Endothelial cell of umbilical vein (primary cell): ENCODE results near the gene TEF. TPM values are rescaled to one million over a fixed set of nuclear protein-coding genes. Genes with fewer than 3 reads are reported as not detected.
A peak's percentile ranks its signal among the peaks of the same experiment; 100 is the strongest.

Experiments used
- BruUV-seq: library from RNA; stranded (reverse); fragments of 400-500 nt; replicated peaks from 2 replicates; lab custom pipeline; 2021; lab: Mats Ljungman, UMichigan
- CTCF ChIA-PET: fragments of 300-600, 350-600 bp; sonication (Branson Sonifier 250); formaldehyde crosslinking; loops from one replicate; lab custom pipeline; 2021; ENCODE audit warnings: antibody characterized with exemption, inconsistent platforms; lab: Charles Lee
- POLR2A ChIA-PET: fragments of 300-600, 350-600 bp; sonication (Branson Sonifier 250); formaldehyde crosslinking; loops from one replicate; lab custom pipeline; 2021; ENCODE audit warnings: antibody characterized with exemption, inconsistent platforms; lab: Charles Lee
- DNase-seq: peaks from one replicate; pipeline ENCODE4 v3.0.0-alpha.2; 2011; ENCODE audit warnings: low read depth, low spot score
- FAIRE-seq: peaks from 2 replicates; lab custom pipeline; 2011; peaks lifted over from hg19 to GRCh38; lab: Jason Lieb, UNC
- H2AFZ ChIP-seq: 2 replicates; pipeline ENCODE4 v1.6.0; 2012; ENCODE audit warnings: low read depth, low read length, control low read depth, inconsistent platforms
- H3K27ac ChIP-seq: 2 replicates; pipeline ENCODE4 v1.5.1; 2011; ENCODE audit warnings: low read depth, mild to moderate bottlenecking, control low read depth, low read length, moderate library complexity; ENCODE audit not compliant: insufficient read depth
- H3K27me3 ChIP-seq, 2 experiments: 2 replicates each; pipeline versions ENCODE4 v1.6.0 to v1.6.1; 2011; ENCODE audit warnings: low read length in 2 of 2, mixed read lengths in 1 of 2; ENCODE audit not compliant: control insufficient read depth in 2 of 2, insufficient read depth in 2 of 2
- H3K36me3 ChIP-seq, 2 experiments: 2 replicates in 1 of 2; 3 replicates in 1 of 2; pipeline ENCODE4 v1.5.1; 2011; ENCODE audit warnings: low read length in 2 of 2, mild to moderate bottlenecking in 1 of 2, moderate library complexity in 1 of 2; ENCODE audit not compliant: control insufficient read depth in 2 of 2, insufficient read depth in 2 of 2; ENCODE audit errors: extremely low read depth in 1 of 2
- H3K4me1 ChIP-seq: 3 replicates; pipeline ENCODE4 v1.5.1; 2011; ENCODE audit warnings: mild to moderate bottlenecking, low read length; ENCODE audit not compliant: control insufficient read depth, insufficient read depth; ENCODE audit errors: extremely low read depth
- H3K4me2 ChIP-seq: 2 replicates; pipeline ENCODE4 v1.6.1; 2011; ENCODE audit warnings: low read length, control low read depth, mixed read lengths; ENCODE audit not compliant: insufficient read depth
- H3K4me3 ChIP-seq, 3 experiments: fragments of 200-600 bp in 1 of 3; sonication (generic), shearing (Covaris generic) in 1 of 3; replicated peaks in 1 of 3; 2 replicates each; pipeline ENCODE4 v1.5.1; 2011 to 2016; ENCODE audit warnings: control low read depth in 3 of 3, low read length in 3 of 3, mild to moderate bottlenecking in 2 of 3, inconsistent platforms in 1 of 3, low read depth in 1 of 3, moderate library complexity in 1 of 3; ENCODE audit not compliant: insufficient read depth in 1 of 3
- H3K79me2 ChIP-seq: 2 replicates; pipeline ENCODE4 v1.6.0; 2012; ENCODE audit warnings: low read length, inconsistent platforms; ENCODE audit not compliant: control insufficient read depth, insufficient read depth
- H3K9ac ChIP-seq: replicated peaks from 2 replicates; pipeline ENCODE3; 2011; ENCODE audit warnings: low read length, control low read depth; ENCODE audit not compliant: insufficient read depth; ENCODE audit errors: extremely low read depth
- H3K9me1 ChIP-seq: replicated peaks from 3 replicates; pipeline ENCODE4 v1.6.0; 2011; ENCODE audit warnings: mild to moderate bottlenecking, low read length; ENCODE audit not compliant: control insufficient read depth, insufficient read depth; ENCODE audit errors: extremely low read depth
- H3K9me3 ChIP-seq: replicated peaks from 2 replicates; pipeline ENCODE4 v1.5.1; 2012; ENCODE audit warnings: low read length, inconsistent platforms; ENCODE audit not compliant: control insufficient read depth, insufficient read depth
- H4K20me1 ChIP-seq: replicated peaks from 2 replicates; pipeline ENCODE3; 2011; ENCODE audit warnings: mild to moderate bottlenecking, low read length; ENCODE audit not compliant: control insufficient read depth, insufficient read depth; ENCODE audit errors: extremely low read depth
- POLR2A ChIP-seq: IDR thresholded peaks from 2 replicates; pipeline ENCODE4 v1.6.1; 2012; ENCODE audit warnings: low read depth, mild to moderate bottlenecking, control low read depth, low read length
- dilution Hi-C: fragments of 300-500 bp; cut with MboI; formaldehyde crosslinking; loops from one replicate; pipeline ENCODE4 v1.15.0; 2019; ENCODE audit warnings: low sequenced_read_pairs; ENCODE audit not compliant: extremely low pct_ligation_motif_present
- intact Hi-C: fragments of 100-400 bp; cut with micrococcal nuclease; formaldehyde crosslinking; loops from one replicate; pipeline ENCODE4 v1.10.0; 2022
- polyA plus RNA-seq, 4 experiments: library from polyadenylated mRNA; depleted of rRNA in 3 of 4; stranded (reverse) in 3 of 4; unstranded in 1 of 4; fragments of >200 nt; gene quantifications; 2 replicates each; pipeline versions ENCODE4 v1.2.1 to v1.2.3, GENCODE V29; 2011 to 2012; ENCODE audit warnings: missing spikeins in 1 of 4
- total RNA-seq: library from RNA; stranded (reverse); gene quantifications from 2 replicates; pipeline ENCODE4 v1.2.3, GENCODE V29; 2021
- TF ChIP-seq, protein P1 (sequence below), 2 donors: IDR thresholded peaks; 1 replicate in 1 of 2; 2 replicates in 1 of 2; pipeline ENCODE4 v1.5.1; 2011; ENCODE audit warnings: low read length in 2 of 2, mild to moderate bottlenecking in 2 of 2, moderate library complexity in 2 of 2, control low read depth in 1 of 2, inconsistent platforms in 1 of 2, low read depth in 1 of 2; ENCODE audit not compliant: insufficient read depth in 1 of 2; ENCODE audit errors: extremely low read depth in 1 of 2

Gene TEF
- total and polyA plus RNA-seq, 2 donors (not counting 3 experiments of a cell fraction or from before 2014, with no cell fraction given) = 2.2 to 4.0 TPM

DNA sequence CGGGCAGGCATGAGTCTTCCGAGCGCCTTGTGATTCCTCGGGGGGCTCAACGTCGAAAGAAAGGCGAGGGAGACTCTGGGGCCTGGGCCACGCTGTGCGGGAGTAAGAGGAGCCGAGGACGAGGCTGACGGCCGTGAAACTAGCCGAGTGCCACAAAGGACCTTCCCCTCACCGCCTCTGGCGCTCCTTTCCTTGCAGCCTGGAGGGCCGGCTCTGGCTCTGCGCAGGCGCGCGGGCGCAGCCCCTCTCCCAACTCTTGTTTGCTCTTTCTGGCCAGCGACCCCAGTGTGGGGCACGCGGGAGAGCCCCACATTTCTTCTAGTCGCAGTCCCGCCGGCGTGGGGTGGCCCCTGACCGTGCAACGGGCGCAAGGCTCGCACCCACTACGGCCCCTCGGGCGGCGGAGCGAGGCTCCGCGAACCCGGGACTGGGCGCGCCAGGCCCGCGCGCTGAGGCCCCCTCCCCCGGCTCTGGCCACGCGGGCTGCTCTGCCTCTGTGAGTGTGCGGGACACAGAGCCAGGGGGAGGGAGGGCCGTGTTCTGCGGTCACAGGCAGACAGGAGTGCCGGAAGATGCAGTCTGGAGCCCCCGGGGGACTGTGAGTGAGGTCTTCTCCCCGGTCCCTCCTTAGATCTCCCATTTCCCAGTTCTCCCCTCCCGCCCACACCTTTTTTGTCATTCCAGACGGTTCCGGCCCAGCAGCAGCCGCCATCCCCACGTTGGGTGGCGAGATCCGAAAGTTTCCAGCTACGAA lies 65.9 kb downstream of the TEF start:
- no peaks in the 10 kb centered on the region for H3K9me3 ChIP-seq
- intact Hi-C loops = loop anchor here (1.0 kb wide), 2 partner anchors 21 to 66 kb away; partner anchors contain the start of genes PHF5A and TEF

More for the DNA sequence above, 65.9 kb downstream of the TEF start:
- DNase-seq (peak; percentile 74), FAIRE-seq (peak; percentile 63)
- H3K79me2 ChIP-seq = peaks cover 38% of the 10 kb centered on the region
- peak overlapping the region; percentile 63 for H2AFZ ChIP-seq
- H4K20me1 ChIP-seq = no peaks in the 10 kb centered on the region
- no peaks in the 10 kb centered on the region for H3K36me3 ChIP-seq
- H3K4me3 ChIP-seq = peak overlapping the region; percentile 83 to 96 (median 95)
- dilution Hi-C loops = no loop called here
- TF ChIP-seq, protein P1, sequence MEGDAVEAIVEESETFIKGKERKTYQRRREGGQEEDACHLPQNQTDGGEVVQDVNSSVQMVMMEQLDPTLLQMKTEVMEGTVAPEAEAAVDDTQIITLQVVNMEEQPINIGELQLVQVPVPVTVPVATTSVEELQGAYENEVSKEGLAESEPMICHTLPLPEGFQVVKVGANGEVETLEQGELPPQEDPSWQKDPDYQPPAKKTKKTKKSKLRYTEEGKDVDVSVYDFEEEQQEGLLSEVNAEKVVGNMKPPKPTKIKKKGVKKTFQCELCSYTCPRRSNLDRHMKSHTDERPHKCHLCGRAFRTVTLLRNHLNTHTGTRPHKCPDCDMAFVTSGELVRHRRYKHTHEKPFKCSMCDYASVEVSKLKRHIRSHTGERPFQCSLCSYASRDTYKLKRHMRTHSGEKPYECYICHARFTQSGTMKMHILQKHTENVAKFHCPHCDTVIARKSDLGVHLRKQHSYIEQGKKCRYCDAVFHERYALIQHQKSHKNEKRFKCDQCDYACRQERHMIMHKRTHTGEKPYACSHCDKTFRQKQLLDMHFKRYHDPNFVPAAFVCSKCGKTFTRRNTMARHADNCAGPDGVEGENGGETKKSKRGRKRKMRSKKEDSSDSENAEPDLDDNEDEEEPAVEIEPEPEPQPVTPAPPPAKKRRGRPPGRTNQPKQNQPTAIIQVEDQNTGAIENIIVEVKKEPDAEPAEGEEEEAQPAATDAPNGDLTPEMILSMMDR (IDR thresholded peaks at IDR 0.05; ENCODE audit: extremely low read depth in 1 of 2, insufficient read depth in 1 of 2, low read depth in 1 of 2, low read length in 2 of 2) = no peak
- TF ChIP-seq POLR2A = peak; percentile 17
- H3K27ac ChIP-seq = peak overlapping the region; percentile 83
- H3K9me1 ChIP-seq = no peaks in the 10 kb centered on the region
- no TSS peak for BruUV-seq
- H3K4me2 ChIP-seq = peak overlapping the region; percentile 92
- no peaks in the 10 kb centered on the region for H3K27me3 ChIP-seq
- H3K9ac ChIP-seq = peak overlapping the region; percentile 83
- peaks cover 4% of the 10 kb centered on the region for H3K4me1 ChIP-seq
- ChIA-PET POLR2A (interaction anchor here (0.9 to 1.9 kb wide), 6 partner anchors 10 to 174 kb away, joined by 3 to 11 read pairs (median 6); partner anchors contain the start of genes ACO2, PHF5A and XRCC6), CTCF (interaction anchor here (0.5 to 2.1 kb wide), 14 partner anchors 9 to 149 kb away, joined by 3 to 18 read pairs (median 4); partner anchors contain the start of genes ACO2, PHF5A and TEF)
